Right forelimb (tissue), 1 donor: ENCODE results near the gene SERF2.
"Not testable (repeated sequence)": the region's sequence is repeated elsewhere in the genome, so short reads cannot be mapped to it uniquely, and the experiment has no call there.

ENCODE experiments used
- DNase-seq: peaks from one replicate; pipeline ENCODE4 v3.0.0-alpha.2; 2018

The SERF2 gene

DNA sequence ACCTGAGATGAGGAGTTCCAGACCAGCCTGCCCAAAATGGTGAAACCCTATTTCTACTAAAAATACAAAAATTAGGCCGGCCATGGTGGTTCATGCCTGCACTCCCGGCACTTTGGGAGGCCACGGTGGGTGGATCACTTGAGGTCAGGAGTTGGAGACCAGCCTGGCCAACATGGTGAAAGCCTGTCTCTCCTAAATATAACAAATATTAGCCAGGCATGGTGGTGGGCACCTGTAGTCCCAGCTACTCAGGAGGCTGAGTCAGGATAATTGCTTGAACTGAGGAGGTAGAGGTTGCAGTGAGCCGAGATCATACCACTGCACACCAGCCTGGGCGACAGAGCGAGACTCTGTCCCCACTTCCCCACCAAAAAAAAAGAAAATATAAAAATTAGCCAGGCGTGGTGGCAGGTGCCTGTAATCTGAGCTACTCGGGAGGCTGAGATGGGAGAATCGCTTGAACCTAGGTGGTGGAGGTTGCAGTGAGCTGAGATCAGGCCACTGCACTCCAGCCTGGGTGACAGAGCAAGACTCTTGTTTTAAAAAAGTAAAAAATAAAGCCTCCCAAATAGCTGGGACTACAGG is 38.7 kb downstream of the SERF2 start:
- DNase-seq = not testable (repeated sequence)

DNA sequence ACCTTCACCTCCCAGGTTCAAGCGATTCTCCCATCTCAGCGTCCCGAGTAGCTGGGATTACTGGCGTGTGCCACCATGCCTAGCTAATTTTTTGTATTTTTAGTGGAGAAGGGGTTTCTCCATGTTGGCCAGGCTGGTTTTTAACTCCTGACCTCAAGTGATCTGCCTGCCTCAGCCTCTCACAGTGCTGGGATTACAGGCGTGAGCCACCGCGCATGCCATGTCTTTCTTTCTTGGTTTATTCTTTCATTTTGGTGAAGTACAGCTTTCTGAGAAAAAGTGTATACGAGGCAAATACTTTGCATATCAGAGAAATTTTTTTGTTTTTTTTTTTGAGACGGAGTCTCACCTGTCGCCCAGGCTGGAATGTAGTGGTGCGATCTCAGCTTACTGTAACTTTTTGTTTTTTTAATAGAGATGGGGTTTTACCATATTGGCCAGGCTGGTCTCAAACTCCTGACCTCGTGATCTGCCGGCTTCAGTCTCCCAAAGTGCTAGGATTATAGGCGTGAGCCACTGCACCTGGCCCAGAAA is 39.5 kb downstream of the SERF2 start:
- not testable (repeated sequence) for DNase-seq

DNA sequence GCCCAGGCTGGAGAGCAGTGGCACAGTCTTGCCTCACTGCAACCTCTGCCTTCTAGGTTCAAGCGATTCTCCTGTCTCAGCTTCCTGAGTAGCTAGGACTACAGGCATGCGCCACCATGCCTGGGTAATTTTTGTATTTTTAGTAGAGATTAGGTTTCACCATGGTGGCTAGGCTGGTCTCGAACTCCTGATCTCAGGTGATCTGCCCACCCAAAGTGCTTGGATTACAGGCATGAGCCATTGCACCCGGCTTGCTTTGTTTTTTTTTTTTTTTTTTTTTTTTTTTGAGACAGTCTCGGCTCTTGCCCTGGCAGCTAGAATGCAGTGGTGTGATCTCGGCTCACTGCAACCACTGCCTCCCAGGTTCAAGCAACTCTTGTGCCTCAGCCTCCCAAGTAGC is 40.4 kb downstream of the SERF2 start:
- DNase-seq = not testable (repeated sequence)

DNA sequence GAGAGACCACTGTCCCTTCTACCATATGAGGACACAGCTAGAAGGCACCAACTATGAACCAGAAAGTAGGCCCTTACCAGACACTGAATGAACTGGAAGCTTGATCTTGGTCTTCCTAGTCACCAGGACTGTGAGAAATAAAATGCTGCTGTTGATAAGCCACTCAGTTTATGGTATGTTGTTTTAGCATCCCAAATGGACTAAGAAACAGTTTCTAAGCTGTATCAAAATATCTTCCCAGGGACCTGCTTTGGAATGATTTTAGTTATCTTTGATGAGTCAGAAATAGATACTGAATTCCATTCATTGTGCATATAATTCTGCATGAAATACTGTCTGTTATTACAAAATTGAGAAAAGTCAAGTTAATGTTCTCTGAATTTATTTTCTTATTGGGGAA is 53.3 kb downstream of the SERF2 start:
- no peak for DNase-seq
